Keratinocyte (primary cell): ENCODE measurements around the gene JAKMIP1. TPM values are rescaled to one million over a fixed set of nuclear protein-coding genes. Genes with fewer than 3 reads are reported as not detected.

Source experiments
- DNase-seq: peaks from one replicate; pipeline ENCODE4 v3.0.0-alpha.2; 2011; ENCODE audit warnings: low read depth, missing footprints, low spot score
- FAIRE-seq: peaks from 2 replicates; lab custom pipeline; 2011; peaks lifted over from hg19 to GRCh38; lab: Jason Lieb, UNC
- H2AFZ ChIP-seq: 2 replicates; pipeline ENCODE4 v1.6.0; 2012; ENCODE audit warnings: low read length, control low read depth, inconsistent platforms; ENCODE audit not compliant: control insufficient read depth
- H3K27ac ChIP-seq: 2 replicates; pipeline ENCODE4 v1.5.1; 2011; ENCODE audit warnings: low read length; ENCODE audit not compliant: control insufficient read depth, insufficient read depth
- H3K27me3 ChIP-seq: 3 replicates; pipeline ENCODE4 v1.6.0; 2011; ENCODE audit warnings: low read length; ENCODE audit not compliant: control insufficient read depth, insufficient read depth; ENCODE audit errors: extremely low read depth
- H3K36me3 ChIP-seq, 2 experiments: 2 replicates in 1 of 2; 3 replicates in 1 of 2; pipeline ENCODE4 v1.5.1; 2011; ENCODE audit warnings: low read length in 2 of 2, mild to moderate bottlenecking in 1 of 2; ENCODE audit not compliant: control insufficient read depth in 2 of 2, insufficient read depth in 2 of 2; ENCODE audit errors: extremely low read depth in 1 of 2
- H3K4me1 ChIP-seq: 3 replicates; pipeline ENCODE4 v1.5.1; 2011; ENCODE audit warnings: low read length; ENCODE audit not compliant: control insufficient read depth, insufficient read depth; ENCODE audit errors: extremely low read depth
- H3K4me2 ChIP-seq: 3 replicates; pipeline ENCODE4 v1.6.0; 2011; ENCODE audit warnings: low read depth, low read length; ENCODE audit not compliant: control insufficient read depth, insufficient read depth; ENCODE audit errors: extremely low read depth
- H3K4me3 ChIP-seq, 3 experiments: fragments of 200-600 bp in 1 of 3; sonication (generic) in 1 of 3; 2 replicates in 2 of 3; 3 replicates in 1 of 3; pipeline ENCODE4 v1.5.1; 2011 to 2016; ENCODE audit warnings: low read length in 3 of 3, mild to moderate bottlenecking in 3 of 3, control low read depth in 2 of 3, inconsistent platforms in 1 of 3, low read depth in 1 of 3, mixed read lengths in 1 of 3, mixed run types in 1 of 3, moderate library complexity in 1 of 3; ENCODE audit not compliant: control insufficient read depth in 2 of 3, insufficient read depth in 2 of 3; ENCODE audit errors: extremely low read depth in 1 of 3
- H3K79me2 ChIP-seq: 2 replicates; pipeline ENCODE4 v1.6.0; 2012; ENCODE audit warnings: low read length; ENCODE audit not compliant: control insufficient read depth, insufficient read depth
- H3K9ac ChIP-seq: 3 replicates; pipeline ENCODE4 v1.6.0; 2011; ENCODE audit warnings: low read length; ENCODE audit not compliant: control insufficient read depth, insufficient read depth; ENCODE audit errors: extremely low read depth
- H3K9me1 ChIP-seq: 3 replicates; pipeline ENCODE4 v1.6.0; 2011; ENCODE audit warnings: low read length; ENCODE audit not compliant: control insufficient read depth, insufficient read depth; ENCODE audit errors: extremely low read depth
- H3K9me3 ChIP-seq: 2 replicates; pipeline ENCODE4 v1.5.1; 2012; ENCODE audit warnings: low read depth, low read length; ENCODE audit not compliant: control insufficient read depth
- H4K20me1 ChIP-seq: 3 replicates; pipeline ENCODE4 v1.6.0; 2011; ENCODE audit warnings: low read length; ENCODE audit not compliant: control insufficient read depth, insufficient read depth; ENCODE audit errors: extremely low read depth
- CTCF ChIP-seq, 3 experiments: IDR thresholded peaks in 1 of 3; conservative IDR thresholded peaks in 1 of 3; optimal IDR thresholded peaks in 1 of 3; 2 replicates in 2 of 3; 3 replicates in 1 of 3; pipeline versions ENCODE3 to v1.5.1; 2011; ENCODE audit warnings: low read length in 3 of 3, mild to moderate bottlenecking in 3 of 3, moderate library complexity in 2 of 3, control low read depth in 1 of 3, inconsistent platforms in 1 of 3; ENCODE audit not compliant: insufficient read depth in 2 of 3; ENCODE audit errors: extremely low read depth in 1 of 3
- EZH2 ChIP-seq: IDR thresholded peaks from one replicate; pipeline ENCODE4 v1.6.1; 2012; ENCODE audit warnings: inconsistent platforms, mild to moderate bottlenecking, low read length, moderate library complexity
- dilution Hi-C: fragments of 300-500 bp; cut with MboI; formaldehyde crosslinking; loops from one replicate; pipeline ENCODE4 v1.7.0; 2020; ENCODE audit warnings: low sequenced_read_pairs; ENCODE audit not compliant: extremely low pct_ligation_motif_present
- polyA plus RNA-seq, 5 experiments: library from polyadenylated mRNA; depleted of rRNA in 3 of 5; stranded (reverse) in 3 of 5; stranded (forward) in 1 of 5; unstranded in 1 of 5; fragments of >200 nt; gene quantifications; 1 replicate in 1 of 5; 2 replicates in 3 of 5; 3 replicates in 1 of 5; pipeline versions ENCODE4 v1.2.1 to v1.2.3, GENCODE V29; 2011 to 2012; ENCODE audit warnings: missing spikeins in 2 of 5, low read depth in 1 of 5, low replicate concordance in 1 of 5

JAKMIP1 gene
- polyA plus RNA-seq, 1 donor (not counting 4 experiments of a cell fraction or from before 2014, with no cell fraction given): not detected

- Histone ChIP-seq H3K4me2 (no peak overlapping the region), H2AFZ (no peak overlapping the region), H3K36me3 (no peaks in the 10 kb centered on the region), H3K9me3 (no peaks in the 10 kb centered on the region), H3K4me3 (no peak overlapping the region), H3K9me1 (no peaks in the 10 kb centered on the region), H3K27ac (no peak overlapping the region), H3K27me3 (peaks cover 7% of the 10 kb centered on the region), H3K79me2 (no peaks in the 10 kb centered on the region), H3K9ac (no peak overlapping the region), H3K4me1 (no peaks in the 10 kb centered on the region), H4K20me1 (no peaks in the 10 kb centered on the region)
- no peak for DNase-seq
- dilution Hi-C loops: no loop called here
- FAIRE-seq: no peak
- TF ChIP-seq CTCF (optimal IDR thresholded peaks at IDR 0.05 in 1 of 3, IDR thresholded peaks at IDR 0.05 in 1 of 3, conservative IDR thresholded peaks at IDR 0.05 in 1 of 3; ENCODE audit: extremely low read depth in 1 of 3, insufficient read depth in 2 of 3, low read length in 3 of 3) (no peak), EZH2 (no peak)
Measured at GRCh38 chr4:6110681-6111353, 89.5 kb downstream of the JAKMIP1 start.

GRCh38 chr4:6109842-6110560, 90.3 kb downstream of the JAKMIP1 start:
- FAIRE-seq (no peak), DNase-seq (no peak)
- no peak overlapping the region for H3K27ac ChIP-seq
- no peaks in the 10 kb centered on the region for H3K36me3 ChIP-seq
- peaks cover 15% of the 10 kb centered on the region for H3K27me3 ChIP-seq
- H2AFZ ChIP-seq: no peak overlapping the region
- dilution Hi-C loops: no loop called here
- H3K4me1 ChIP-seq: no peaks in the 10 kb centered on the region
- H3K9ac ChIP-seq: no peak overlapping the region
- H3K4me2 ChIP-seq: no peak overlapping the region
- H4K20me1 ChIP-seq: no peaks in the 10 kb centered on the region
- no peaks in the 10 kb centered on the region for H3K9me3 ChIP-seq
- no peaks in the 10 kb centered on the region for H3K79me2 ChIP-seq
- no peaks in the 10 kb centered on the region for H3K9me1 ChIP-seq
- H3K4me3 ChIP-seq: no peak overlapping the region
- TF ChIP-seq EZH2: no peak
- peak; percentile 43 to 86 (median 44) for TF ChIP-seq CTCF (optimal IDR thresholded peaks at IDR 0.05 in 1 of 3, IDR thresholded peaks at IDR 0.05 in 1 of 3, conservative IDR thresholded peaks at IDR 0.05 in 1 of 3; ENCODE audit: extremely low read depth in 1 of 3, insufficient read depth in 2 of 3, low read length in 3 of 3)
